SK-N-SH (cell line): ENCODE measurements around the gene PUS1. TPM values are rescaled to one million over a fixed set of nuclear protein-coding genes. Genes with fewer than 3 reads are reported as not detected.

ENCODE experiments used
- CTCF ChIA-PET: fragments of 300-600, 350-600 bp; formaldehyde crosslinking; extraction: SDS; loops from one replicate; lab custom pipeline; 2021; lab: Yijun Ruan, JAX
- POLR2A ChIA-PET: fragments of 350-600 bp; sonication (Branson Sonifier 250); formaldehyde crosslinking; extraction: SDS; loops from one replicate; lab custom pipeline; 2020; ENCODE audit warnings: antibody characterized with exemption, inconsistent platforms; lab: Yijun Ruan, JAX
- DNase-seq: peaks from one replicate; pipeline ENCODE4 v3.0.0; 2012
- H2AFZ ChIP-seq: fragments of 200-600 bp; sonication (generic); 2 replicates; pipeline ENCODE4 v1.8.1; 2016; ENCODE audit warnings: antibody characterized with exemption, mild to moderate bottlenecking, low read depth
- H3F3A ChIP-seq: fragments of 200-600 bp; sonication (generic); replicated peaks from 2 replicates; pipeline ENCODE3; 2016; ENCODE audit warnings: antibody characterized with exemption, mild to moderate bottlenecking; ENCODE audit not compliant: insufficient read depth
- H3K27ac ChIP-seq, 2 experiments: fragments of 200-500 bp in 1 of 2; fragments of 200-600 bp in 1 of 2; sonication (Bioruptor generic) in 1 of 2; sonication (generic), shearing (Covaris generic) in 1 of 2; 2 replicates each; pipeline versions ENCODE4 v1.5.1 to v1.6.1; 2014 to 2016; ENCODE audit warnings: low read depth in 2 of 2, inconsistent platforms in 1 of 2, low read length in 1 of 2, mild to moderate bottlenecking in 1 of 2, mixed read lengths in 1 of 2
- H3K27me3 ChIP-seq: fragments of 200-600 bp; sonication (generic), shearing (Covaris generic); 2 replicates; pipeline ENCODE4 v1.6.1; 2016; ENCODE audit warnings: mixed run types; ENCODE audit not compliant: insufficient read depth
- H3K36me3 ChIP-seq, 2 experiments: fragments of 200-500 bp in 1 of 2; fragments of 200-600 bp in 1 of 2; sonication (Bioruptor generic) in 1 of 2; sonication (generic) in 1 of 2; replicated peaks in 1 of 2; 2 replicates each; pipeline versions ENCODE3 to v1.5.1; 2014 to 2016; ENCODE audit warnings: low read length in 1 of 2, mild to moderate bottlenecking in 1 of 2; ENCODE audit not compliant: insufficient read depth in 2 of 2, control insufficient read depth in 1 of 2
- H3K4me1 ChIP-seq, 2 experiments: fragments of 200-500 bp in 1 of 2; fragments of 200-600 bp in 1 of 2; sonication (Bioruptor generic) in 1 of 2; sonication (generic), shearing (Covaris generic) in 1 of 2; 2 replicates each; pipeline versions ENCODE4 v1.5.1 to v1.6.1; 2014 to 2016; ENCODE audit warnings: low read depth in 1 of 2, low read length in 1 of 2, mixed run types in 1 of 2; ENCODE audit not compliant: insufficient read depth in 2 of 2, control insufficient read depth in 1 of 2
- H3K4me2 ChIP-seq: fragments of 200-600 bp; sonication (generic), shearing (Covaris generic); 2 replicates; pipeline ENCODE4 v1.6.1; 2017; ENCODE audit warnings: mixed run types
- H3K4me3 ChIP-seq, 2 experiments: fragments of 200-500 bp in 1 of 2; fragments of 200-600 bp in 1 of 2; sonication (Bioruptor generic) in 1 of 2; sonication (generic), shearing (Covaris generic) in 1 of 2; 2 replicates each; pipeline versions ENCODE4 v1.5.1 to v1.8.1; 2014 to 2016; ENCODE audit warnings: low read depth in 2 of 2, inconsistent platforms in 1 of 2, low read length in 1 of 2, mild to moderate bottlenecking in 1 of 2, mixed read lengths in 1 of 2, moderate library complexity in 1 of 2
- H3K79me2 ChIP-seq: fragments of 200-600 bp; sonication (generic); 2 replicates; pipeline ENCODE4 v1.8.1; 2017; ENCODE audit warnings: mild to moderate bottlenecking; ENCODE audit not compliant: insufficient read depth
- H3K9ac ChIP-seq: fragments of 200-600 bp; sonication (generic); 2 replicates; pipeline ENCODE4 v1.6.1; 2017; ENCODE audit warnings: mixed run types
- H3K9me2 ChIP-seq: fragments of 200-600 bp; sonication (generic); 2 replicates; pipeline ENCODE4 v1.6.1; 2017; ENCODE audit warnings: mixed run types
- H3K9me3 ChIP-seq: fragments of 200-600 bp; sonication (generic); 2 replicates; pipeline ENCODE4 v1.6.1; 2017; ENCODE audit warnings: mixed run types, mild to moderate bottlenecking, moderate library complexity
- H4K20me1 ChIP-seq: fragments of 200-600 bp; sonication (generic); 2 replicates; pipeline ENCODE4 v1.6.1; 2017; ENCODE audit warnings: mild to moderate bottlenecking, mixed run types; ENCODE audit not compliant: insufficient read depth
- CHD2 ChIP-seq: fragments of 150-350 bp; IDR thresholded peaks from 2 replicates; pipeline ENCODE4 v1.6.1; 2018; ENCODE audit warnings: low read length; ENCODE audit not compliant: partially characterized antibody
- EZH2phosphoT487 ChIP-seq: fragments of 200-600 bp; sonication (generic); IDR thresholded peaks from 2 replicates; pipeline ENCODE4 v1.6.1; 2017; ENCODE audit warnings: low read depth, mixed run types, mild to moderate bottlenecking, antibody characterized with exemption, moderate library complexity, borderline replicate concordance
- FOXJ3 ChIP-seq: sonication (generic); formaldehyde crosslinking; IDR thresholded peaks from 2 replicates; pipeline ENCODE4 v1.5.1; 2020; ENCODE audit warnings: mild to moderate bottlenecking, missing genetic modification reagents
- JUND ChIP-seq: IDR thresholded peaks from 2 replicates; pipeline ENCODE4 v1.4.0; 2012
- MEF2A ChIP-seq: IDR thresholded peaks from 2 replicates; pipeline ENCODE4 v1.4.0; 2012; ENCODE audit warnings: low read depth, borderline replicate concordance
- MXI1 ChIP-seq: IDR thresholded peaks from 2 replicates; pipeline ENCODE4 v1.6.1; 2012; ENCODE audit warnings: mild to moderate bottlenecking, low read depth, low read length, improper control_type of control experiment
- NRF1 ChIP-seq: IDR thresholded peaks from 2 replicates; pipeline ENCODE4 v1.6.1; 2012; ENCODE audit warnings: low read depth, mild to moderate bottlenecking, low read length
- REST ChIP-seq: IDR thresholded peaks from 2 replicates; pipeline ENCODE4 v1.6.1; 2012; ENCODE audit warnings: mild to moderate bottlenecking, low read depth, low read length, moderate library complexity
- RFX5 ChIP-seq: IDR thresholded peaks from 2 replicates; pipeline ENCODE4 v1.6.1; 2012; ENCODE audit warnings: mild to moderate bottlenecking, improper control_type of control experiment, low read length
- RXRA ChIP-seq: IDR thresholded peaks from 2 replicates; pipeline ENCODE4 v1.4.0; 2012; ENCODE audit warnings: low read depth, mild to moderate bottlenecking, borderline replicate concordance
- TEAD4 ChIP-seq: IDR thresholded peaks from 2 replicates; pipeline ENCODE4 v1.4.0; 2012; ENCODE audit warnings: mild to moderate bottlenecking, borderline replicate concordance; ENCODE audit not compliant: insufficient read depth
- USF2 ChIP-seq: fragments of 150-350 bp; IDR thresholded peaks from 2 replicates; pipeline ENCODE4 v1.6.1; 2017; ENCODE audit warnings: antibody characterized with exemption, low read length, low read depth, borderline replicate concordance
- WGBS: methylation state at CpG from one replicate; pipeline ENCODE4 v1.1.6; 2017; ENCODE audit warnings: low lambda C conversion rate; 5-methylcytosine and 5-hydroxymethylcytosine counted together
- polyA plus RNA-seq, 3 experiments: library from polyadenylated mRNA; depleted of rRNA; stranded (reverse); fragments of >200 nt; gene quantifications; 2 replicates each; pipeline ENCODE4 v1.2.3, GENCODE V29; 2012
- TF ChIP-seq, protein P1 (sequence below): fragments of 200-600 bp; sonication (generic); IDR thresholded peaks from 2 replicates; pipeline ENCODE4 v1.6.1; 2017; ENCODE audit warnings: antibody characterized with exemption, mild to moderate bottlenecking, moderate library complexity

Gene PUS1
- polyA plus RNA-seq, 1 of the 3 experiments (the other 2 are of a cell fraction): 53.1 TPM

GRCh38 chr12:131981388-131981787 lies 52.3 kb downstream of the PUS1 start:
- no peak for DNase-seq
- TF ChIP-seq MXI1 (no peak), USF2 (no peak), NRF1 (no peak), CHD2 (no peak), TEAD4 (no peak), EZH2phosphoT487 (no peak), MEF2A (no peak), REST (no peak), RFX5 (no peak), FOXJ3 (CRISPR knock-in tag) (no peak), RXRA (no peak), JUND (no peak)
- TF ChIP-seq, protein P1, sequence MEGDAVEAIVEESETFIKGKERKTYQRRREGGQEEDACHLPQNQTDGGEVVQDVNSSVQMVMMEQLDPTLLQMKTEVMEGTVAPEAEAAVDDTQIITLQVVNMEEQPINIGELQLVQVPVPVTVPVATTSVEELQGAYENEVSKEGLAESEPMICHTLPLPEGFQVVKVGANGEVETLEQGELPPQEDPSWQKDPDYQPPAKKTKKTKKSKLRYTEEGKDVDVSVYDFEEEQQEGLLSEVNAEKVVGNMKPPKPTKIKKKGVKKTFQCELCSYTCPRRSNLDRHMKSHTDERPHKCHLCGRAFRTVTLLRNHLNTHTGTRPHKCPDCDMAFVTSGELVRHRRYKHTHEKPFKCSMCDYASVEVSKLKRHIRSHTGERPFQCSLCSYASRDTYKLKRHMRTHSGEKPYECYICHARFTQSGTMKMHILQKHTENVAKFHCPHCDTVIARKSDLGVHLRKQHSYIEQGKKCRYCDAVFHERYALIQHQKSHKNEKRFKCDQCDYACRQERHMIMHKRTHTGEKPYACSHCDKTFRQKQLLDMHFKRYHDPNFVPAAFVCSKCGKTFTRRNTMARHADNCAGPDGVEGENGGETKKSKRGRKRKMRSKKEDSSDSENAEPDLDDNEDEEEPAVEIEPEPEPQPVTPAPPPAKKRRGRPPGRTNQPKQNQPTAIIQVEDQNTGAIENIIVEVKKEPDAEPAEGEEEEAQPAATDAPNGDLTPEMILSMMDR: no peak
- Histone ChIP-seq H3K4me2 (no peak overlapping the region), H3K79me2 (peaks cover 41% of the 10 kb centered on the region), H3K27me3 (no peaks in the 10 kb centered on the region), H3F3A (peaks cover 4% of the 10 kb centered on the region), H2AFZ (no peak overlapping the region), H3K4me3 (no peak overlapping the region), H3K36me3 (peaks cover 20% of the 10 kb centered on the region in 2 experiments), H4K20me1 (peaks cover 39% of the 10 kb centered on the region), H3K4me1 (0 out of 4 replicates have a peak, but pooled peaks cover 0 to 3% of the 10 kb centered on the region in 2 experiments), H3K9ac (no peak overlapping the region), H3K9me2 (no peaks in the 10 kb centered on the region), H3K27ac (no peak overlapping the region), H3K9me3 (no peaks in the 10 kb centered on the region)
- WGBS: 94% methylated on average over 10 of the region's 10 CpGs
- POLR2A ChIA-PET: no interaction called here
- CTCF ChIA-PET: no interaction called here
